Choroid plexus epithelial cell (primary cell): ENCODE results near the gene HPCA.
A peak's percentile ranks its signal among the peaks of the same experiment; 100 is the strongest.

Source experiments
- DNase-seq: peaks from one replicate; pipeline ENCODE4 v3.0.0-alpha.2; 2010; ENCODE audit warnings: low read depth
- H3K4me3 ChIP-seq: 2 replicates; pipeline ENCODE4 v1.5.1; 2011; ENCODE audit warnings: low read depth, mild to moderate bottlenecking, control low read depth, low read length, moderate library complexity
- CTCF ChIP-seq: conservative IDR thresholded peaks from 2 replicates; pipeline ENCODE4 v1.5.1; 2011; ENCODE audit warnings: low read depth, mild to moderate bottlenecking, control low read depth, inconsistent platforms, low read length, moderate library complexity

HPCA gene

GRCh38 chr1:32878183-32878582 lies 8.1 kb upstream of the HPCA start:
- DNase-seq, result peak; percentile 73
- H3K4me3 ChIP-seq, result no peak overlapping the region
- no peak for TF ChIP-seq CTCF

GRCh38 chr1:32878637-32879041 lies 7.7 kb upstream of the HPCA start:
- no peak overlapping the region for H3K4me3 ChIP-seq
- no peak for TF ChIP-seq CTCF
- no peak for DNase-seq

GRCh38 chr1:32881291-32881690 lies 5.0 kb upstream of the HPCA start:
- H3K4me3 ChIP-seq, result no peak overlapping the region
- TF ChIP-seq CTCF, result no peak
- no peak for DNase-seq

- DNase-seq, result no peak
- TF ChIP-seq CTCF, result no peak
- no peak overlapping the region for H3K4me3 ChIP-seq
Measured at GRCh38 chr1:32881871-32882850, 4.1 kb upstream of the HPCA start.

GRCh38 chr1:32883338-32884031 lies 2.8 kb upstream of the HPCA start:
- TF ChIP-seq CTCF, result no peak
- no peak overlapping the region for H3K4me3 ChIP-seq

GRCh38 chr1:32884032-32884372 lies 2.3 kb upstream of the HPCA start:
- H3K4me3 ChIP-seq, result no peak overlapping the region
- no peak for DNase-seq
- no peak for TF ChIP-seq CTCF

More at GRCh38 chr1:32883338-32884031, 2.8 kb upstream of the HPCA start:
- no peak for DNase-seq
